Mesothelial cell of epicardium (in vitro differentiated cells): ENCODE data around the gene PNMT. TPM values are rescaled to one million over a fixed set of nuclear protein-coding genes. Genes with fewer than 3 reads are reported as not detected.

ENCODE experiments used
- DNase-seq, 2 experiments: peaks; one replicate each; pipeline ENCODE4 v3.0.0; 2021; ENCODE audit warnings: low spot score in 2 of 2; ENCODE audit not compliant: unreplicated experiment in 2 of 2
- H3K27ac Mint-ChIP-seq: 2 replicates; pipeline ENCODE4 v1.8.0; 2021; ENCODE audit warnings: mixed read lengths
- H3K27me3 Mint-ChIP-seq: 2 replicates; pipeline ENCODE4 v1.8.0; 2021; ENCODE audit warnings: low read depth, mixed read lengths
- H3K36me3 Mint-ChIP-seq: 2 replicates; pipeline ENCODE4 v1.8.0; 2021; ENCODE audit warnings: mixed read lengths
- H3K4me1 Mint-ChIP-seq: 2 replicates; pipeline ENCODE4 v1.8.0; 2021; ENCODE audit warnings: mixed read lengths
- H3K4me3 Mint-ChIP-seq: 2 replicates; pipeline ENCODE4 v1.8.0; 2021; ENCODE audit warnings: mild to moderate bottlenecking, moderate library complexity, mixed read lengths
- H3K9me3 Mint-ChIP-seq: 2 replicates; pipeline ENCODE4 v1.8.0; 2021; ENCODE audit warnings: mixed read lengths
- total RNA-seq: library from RNA; stranded (reverse); gene quantifications from 3 replicates; pipeline ENCODE4 v1.2.1, GENCODE V29; 2021
- TF ChIP-seq, protein P1 (sequence below): fragments of 200-600 bp; sonication (generic); IDR thresholded peaks from one replicate; pipeline ENCODE4 v1.5.0; 2021; ENCODE audit warnings: antibody characterized with exemption; ENCODE audit not compliant: unreplicated experiment

The PNMT gene
- total RNA-seq, 1 donor from 2014 or later: 1.7 TPM

DNA sequence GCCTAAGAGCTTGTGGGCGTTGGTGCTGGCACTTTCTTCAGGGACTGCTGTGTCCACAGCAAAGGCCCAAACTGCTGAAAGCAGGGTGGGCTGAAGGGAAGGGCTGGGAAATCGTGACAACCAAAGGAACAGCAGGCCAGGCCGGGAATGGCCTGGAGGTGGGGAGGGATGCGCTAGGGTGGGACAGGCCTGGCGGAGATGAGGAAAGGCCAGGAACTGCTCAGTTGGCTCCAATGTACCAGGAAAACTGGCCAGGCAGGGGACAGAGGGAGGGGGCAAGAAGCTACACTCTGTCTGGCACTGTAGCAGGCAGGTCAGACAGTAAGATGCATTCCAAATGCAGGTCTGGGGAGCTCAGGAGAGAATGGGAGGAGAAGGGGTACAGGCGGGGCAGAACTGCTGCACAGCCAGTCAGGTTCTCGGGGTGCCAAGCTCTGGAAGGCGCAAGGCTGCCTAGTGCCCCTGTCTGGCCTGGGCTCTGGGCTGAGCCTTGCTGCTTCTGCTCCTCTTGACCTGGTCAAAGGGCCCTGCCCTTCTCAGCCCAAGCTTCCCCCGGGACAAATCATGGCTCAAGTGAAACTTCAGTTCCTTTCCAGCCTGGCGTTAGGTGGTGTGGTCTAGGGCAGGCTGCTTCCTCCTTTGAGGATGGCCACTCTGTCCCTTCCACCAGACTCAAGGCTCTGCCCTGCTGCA, 7.3 kb downstream of the PNMT start:
- Mint-ChIP-seq H3K36me3 (peaks cover 8% of the 10 kb centered on the region), H3K27ac (peak overlapping the region; percentile 93), H3K9me3 (no peaks in the 10 kb centered on the region), H3K27me3 (peaks cover 13% of the 10 kb centered on the region), H3K4me3 (no peak overlapping the region), H3K4me1 (peaks cover 28% of the 10 kb centered on the region)
- TF ChIP-seq, protein P1, sequence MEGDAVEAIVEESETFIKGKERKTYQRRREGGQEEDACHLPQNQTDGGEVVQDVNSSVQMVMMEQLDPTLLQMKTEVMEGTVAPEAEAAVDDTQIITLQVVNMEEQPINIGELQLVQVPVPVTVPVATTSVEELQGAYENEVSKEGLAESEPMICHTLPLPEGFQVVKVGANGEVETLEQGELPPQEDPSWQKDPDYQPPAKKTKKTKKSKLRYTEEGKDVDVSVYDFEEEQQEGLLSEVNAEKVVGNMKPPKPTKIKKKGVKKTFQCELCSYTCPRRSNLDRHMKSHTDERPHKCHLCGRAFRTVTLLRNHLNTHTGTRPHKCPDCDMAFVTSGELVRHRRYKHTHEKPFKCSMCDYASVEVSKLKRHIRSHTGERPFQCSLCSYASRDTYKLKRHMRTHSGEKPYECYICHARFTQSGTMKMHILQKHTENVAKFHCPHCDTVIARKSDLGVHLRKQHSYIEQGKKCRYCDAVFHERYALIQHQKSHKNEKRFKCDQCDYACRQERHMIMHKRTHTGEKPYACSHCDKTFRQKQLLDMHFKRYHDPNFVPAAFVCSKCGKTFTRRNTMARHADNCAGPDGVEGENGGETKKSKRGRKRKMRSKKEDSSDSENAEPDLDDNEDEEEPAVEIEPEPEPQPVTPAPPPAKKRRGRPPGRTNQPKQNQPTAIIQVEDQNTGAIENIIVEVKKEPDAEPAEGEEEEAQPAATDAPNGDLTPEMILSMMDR: no peak
- DNase-seq: no peak

DNA sequence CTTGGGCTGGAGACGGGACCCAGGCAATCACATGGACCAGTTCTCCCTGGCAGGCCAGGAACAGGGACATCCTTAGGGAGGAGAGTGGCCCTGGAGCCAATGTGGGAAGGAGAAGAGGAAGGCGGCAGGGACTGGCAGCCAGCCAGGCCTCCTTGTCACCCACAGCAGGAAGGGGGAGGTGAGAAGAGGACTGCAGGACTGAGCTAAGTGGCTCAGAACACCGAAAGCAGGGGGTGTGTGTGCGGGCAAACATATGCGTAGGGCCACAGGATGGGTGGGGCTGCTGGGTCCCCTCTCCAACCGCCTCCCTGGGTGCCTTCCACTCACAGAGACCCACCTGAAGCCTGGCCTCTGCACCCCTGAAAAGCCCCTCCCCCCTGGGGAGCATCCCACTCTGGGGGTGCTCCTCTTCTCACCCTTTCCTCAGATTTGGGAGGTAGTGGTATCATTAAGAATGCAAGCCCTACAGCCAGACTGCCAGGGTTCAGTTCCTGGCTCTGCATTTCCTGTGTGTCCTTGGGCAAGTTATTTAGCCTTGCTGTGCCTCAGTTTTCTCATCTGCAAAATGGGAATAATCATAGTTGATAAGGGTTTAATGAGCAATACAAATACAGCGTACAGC, 8.1 kb downstream of the PNMT start:
- Mint-ChIP-seq H3K4me3 (no peak overlapping the region), H3K36me3 (peaks cover 12% of the 10 kb centered on the region), H3K4me1 (peaks cover 28% of the 10 kb centered on the region), H3K9me3 (no peaks in the 10 kb centered on the region), H3K27ac (no peak overlapping the region), H3K27me3 (peaks cover 6% of the 10 kb centered on the region)
- no peak for DNase-seq
- TF ChIP-seq, protein P1: no peak

DNA sequence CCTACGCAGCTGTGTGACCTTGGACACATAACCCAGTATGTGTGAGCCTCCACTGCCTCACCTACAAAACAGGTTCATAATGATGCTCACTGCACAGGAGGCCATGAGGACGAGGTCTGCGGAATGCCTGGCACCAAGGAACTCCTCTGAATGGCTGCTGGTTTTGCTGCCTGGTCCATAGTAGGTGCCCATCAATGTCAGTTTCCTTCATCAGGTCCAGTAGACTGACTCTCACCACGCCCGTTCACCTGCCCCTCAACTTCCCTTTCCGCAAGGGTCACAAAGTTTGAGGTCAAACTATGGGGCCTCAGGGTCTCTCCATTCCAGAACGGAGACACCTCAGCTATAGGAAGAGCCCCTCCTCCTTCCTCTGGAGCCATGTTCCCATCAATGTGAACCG, 8.8 kb downstream of the PNMT start:
- H3K4me1 Mint-ChIP-seq: peaks cover 25% of the 10 kb centered on the region
- no peak overlapping the region for H3K4me3 Mint-ChIP-seq
- peak overlapping the region; percentile 61 for H3K27ac Mint-ChIP-seq
- DNase-seq: no peak
- TF ChIP-seq, protein P1: no peak
- H3K36me3 Mint-ChIP-seq: peaks cover 12% of the 10 kb centered on the region
- H3K9me3 Mint-ChIP-seq: no peaks in the 10 kb centered on the region
- peaks cover 2% of the 10 kb centered on the region for H3K27me3 Mint-ChIP-seq

DNA sequence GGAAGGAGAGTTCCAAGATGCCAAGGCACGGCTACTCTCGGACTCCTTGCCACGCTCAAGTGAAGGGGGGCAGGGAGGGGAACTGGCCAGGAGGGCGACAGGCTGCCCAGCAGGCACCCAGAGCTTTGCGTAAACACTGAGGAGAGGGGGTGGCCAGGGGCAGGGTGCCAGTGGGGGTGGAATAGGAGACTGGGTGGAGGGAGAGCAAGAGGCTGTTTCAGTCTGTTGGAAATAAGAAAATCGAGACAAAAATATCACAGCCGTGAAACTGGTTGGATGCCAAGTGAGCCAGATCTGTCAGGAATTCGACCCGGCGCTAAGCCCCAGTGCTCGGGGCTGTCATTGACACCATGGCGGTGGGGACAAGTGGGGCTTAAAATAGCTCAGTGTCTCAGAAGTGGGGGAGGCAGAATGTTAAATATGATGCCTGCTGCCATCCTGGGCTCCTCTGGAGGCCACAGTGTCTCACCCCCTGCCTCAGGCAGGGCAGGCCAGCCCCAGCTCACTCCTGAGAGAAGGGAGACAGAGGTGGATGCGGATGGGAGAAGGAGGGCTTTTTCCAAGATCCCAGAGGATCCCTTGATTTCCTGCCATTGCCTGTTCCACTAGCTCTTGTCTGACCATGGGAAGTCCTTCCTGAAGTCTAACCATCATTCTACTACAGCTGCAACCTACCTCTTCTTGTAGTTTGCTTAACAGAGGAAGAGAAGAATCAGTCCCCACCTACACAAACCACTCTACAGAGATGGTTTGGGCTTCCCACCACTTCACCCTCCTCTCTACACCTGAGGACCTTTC, 9.5 kb downstream of the PNMT start:
- H3K36me3 Mint-ChIP-seq: peaks cover 12% of the 10 kb centered on the region
- DNase-seq: no peak
- H3K4me3 Mint-ChIP-seq: no peak overlapping the region
- no peaks in the 10 kb centered on the region for H3K9me3 Mint-ChIP-seq
- no peaks in the 10 kb centered on the region for H3K27me3 Mint-ChIP-seq
- peaks cover 25% of the 10 kb centered on the region for H3K4me1 Mint-ChIP-seq
- TF ChIP-seq, protein P1: no peak
- H3K27ac Mint-ChIP-seq: peak overlapping the region; percentile 61

DNA sequence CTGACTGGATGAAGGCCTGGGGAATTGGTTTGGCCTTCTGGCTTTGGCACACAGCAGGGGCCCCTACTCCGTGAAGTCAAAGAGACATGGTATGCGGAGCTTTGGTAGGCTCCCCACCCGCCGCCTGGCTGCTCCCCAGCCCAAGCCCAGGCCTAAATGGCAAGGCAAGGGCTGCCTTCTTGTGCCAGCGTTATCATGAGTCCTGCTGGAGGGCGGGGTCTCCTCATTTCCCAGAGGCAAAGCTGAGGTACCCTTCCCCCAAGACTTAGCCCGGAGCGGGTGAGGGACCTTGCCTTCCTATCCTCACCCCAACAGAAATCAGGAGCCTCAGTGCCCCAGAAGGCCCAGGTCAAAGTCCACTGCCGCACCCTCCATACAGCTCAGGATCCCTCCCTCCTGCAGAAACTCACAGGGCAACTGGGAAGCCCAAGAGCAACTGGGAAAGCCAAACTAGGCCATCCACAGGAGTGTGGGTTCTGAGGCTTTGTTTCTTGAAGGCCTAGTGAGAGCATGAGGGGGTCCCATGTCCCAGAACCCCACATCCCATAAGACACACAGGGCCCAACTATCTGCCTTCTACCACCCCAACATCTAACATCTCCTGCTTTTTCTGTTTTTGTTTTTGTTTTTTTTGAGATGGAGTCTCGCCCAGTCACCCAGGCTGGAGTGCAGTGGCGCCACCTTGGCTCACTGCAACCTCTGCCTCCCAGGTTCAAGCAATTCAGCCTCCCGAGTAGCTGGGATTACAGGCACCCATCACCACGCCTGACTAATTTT, 10.3 kb downstream of the PNMT start:
- no peak overlapping the region for H3K4me3 Mint-ChIP-seq
- no peaks in the 10 kb centered on the region for H3K9me3 Mint-ChIP-seq

More for the DNA sequence above, 10.3 kb downstream of the PNMT start:
- DNase-seq: no peak
- H3K27me3 Mint-ChIP-seq: no peaks in the 10 kb centered on the region
- no peak overlapping the region for H3K27ac Mint-ChIP-seq
- TF ChIP-seq, protein P1: no peak
- H3K4me1 Mint-ChIP-seq: peaks cover 25% of the 10 kb centered on the region
- peaks cover 18% of the 10 kb centered on the region for H3K36me3 Mint-ChIP-seq
